Measurements from ENCODE around the gene EPHA10.

Gene EPHA10

DNA sequence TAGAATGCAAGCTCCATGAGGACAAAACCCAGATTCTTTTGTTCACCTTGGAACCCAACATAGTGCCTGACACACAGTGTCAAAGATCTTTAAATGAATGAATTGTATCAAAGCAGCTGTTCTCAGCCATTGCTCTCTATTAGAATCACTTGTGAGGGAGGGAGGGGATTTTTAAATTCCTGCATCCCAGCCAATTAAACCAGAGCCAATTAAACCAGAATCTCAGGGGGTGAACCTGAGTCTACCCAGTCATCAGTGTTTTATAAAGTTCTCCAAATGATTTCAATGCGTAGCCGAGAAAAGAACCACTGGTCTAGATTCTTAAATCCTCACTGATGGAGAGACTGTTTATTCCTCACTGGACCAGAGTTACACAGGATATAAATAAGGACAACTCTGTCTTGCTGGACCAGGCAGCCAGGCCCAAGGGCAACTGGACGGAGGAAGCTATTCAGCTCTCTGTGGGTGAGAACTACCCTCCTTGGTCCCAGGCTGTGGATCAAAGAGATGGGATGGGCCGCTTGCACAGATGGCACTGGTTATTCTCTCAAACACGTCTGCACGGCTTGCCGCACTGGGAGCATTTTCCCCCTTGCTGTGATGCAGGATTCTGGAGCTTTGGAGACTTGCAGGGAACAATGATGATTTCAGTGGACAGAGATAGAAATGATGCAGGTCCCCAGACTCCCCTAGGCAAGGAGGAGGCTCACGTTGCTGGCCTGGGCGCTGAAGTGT, 92.6 kb downstream of the EPHA10 start:
- Histone ChIP-seq H3K27ac (no peak overlapping the region), H3K9me3 (ENCODE audit: low read depth, low read length) (no peaks in the 10 kb centered on the region), H3K4me3 (no peak overlapping the region), H3K36me3 (ENCODE audit: insufficient read depth, low read length) (no peaks in the 10 kb centered on the region), H3K9ac (ENCODE audit: insufficient read length) (no peak overlapping the region)
- TF ChIP-seq POLR2AphosphoS5 (IDR thresholded peaks at IDR 0.05; ENCODE audit: borderline replicate concordance, low read depth, low read length) (no peak), FOXP2 (optimal IDR thresholded peaks at IDR 0.05; ENCODE audit: control extremely low read depth, extremely low read length, insufficient read depth) (no peak), EZH2 (IDR thresholded peaks at IDR 0.05) (no peak)
- DNase-seq (ENCODE audit: low read depth, low spot score): no peak

DNA sequence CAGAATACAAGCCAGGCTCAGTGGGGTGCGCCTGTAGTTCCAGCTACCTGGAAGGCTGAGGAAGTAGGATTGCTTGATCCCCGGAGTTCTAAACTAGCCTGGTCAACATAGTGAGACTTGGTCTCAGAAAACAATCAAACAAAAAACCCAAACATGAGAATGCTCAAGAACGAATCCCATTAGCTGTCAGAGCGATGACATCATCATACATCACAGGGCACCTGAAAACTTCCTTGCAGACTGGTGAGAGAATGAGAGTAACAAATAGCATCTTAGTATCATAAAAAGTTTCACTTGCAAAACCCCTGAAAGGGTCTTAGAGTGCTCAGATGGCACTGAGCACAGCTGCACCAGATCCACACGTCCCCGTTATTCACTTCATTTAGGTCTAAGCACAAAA, 93.7 kb downstream of the EPHA10 start:
- Histone ChIP-seq H3K9me3 (ENCODE audit: low read depth, low read length) (no peaks in the 10 kb centered on the region), H3K9ac (ENCODE audit: insufficient read length) (no peak overlapping the region), H3K4me3 (no peak overlapping the region), H3K27ac (no peak overlapping the region), H3K36me3 (ENCODE audit: insufficient read depth, low read length) (no peaks in the 10 kb centered on the region)
- DNase-seq (ENCODE audit: low read depth, low spot score): no peak
- TF ChIP-seq EZH2 (IDR thresholded peaks at IDR 0.05) (no peak), POLR2AphosphoS5 (IDR thresholded peaks at IDR 0.05; ENCODE audit: borderline replicate concordance, low read depth, low read length) (no peak), FOXP2 (optimal IDR thresholded peaks at IDR 0.05; ENCODE audit: control extremely low read depth, extremely low read length, insufficient read depth) (no peak)

DNA sequence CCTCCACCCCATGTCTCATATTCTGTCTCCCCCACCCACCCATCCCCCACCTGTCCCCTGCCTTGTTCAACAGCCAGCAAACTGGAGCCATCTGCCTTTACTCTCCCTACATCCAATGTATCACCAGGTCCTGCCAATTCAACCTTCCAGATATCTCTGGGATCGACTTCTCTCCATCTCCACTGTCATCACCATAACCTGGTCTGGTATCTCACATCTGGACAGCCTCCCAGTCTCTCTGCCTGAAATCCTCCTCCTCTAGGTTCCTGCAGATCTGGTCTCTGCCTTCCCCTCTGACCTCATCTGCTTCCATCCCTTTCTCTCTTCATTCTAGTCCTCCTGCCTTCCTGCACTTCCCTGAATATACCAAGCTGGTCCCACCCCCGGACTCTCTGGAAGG, 94.8 kb downstream of the EPHA10 start:
- no peak for DNase-seq (ENCODE audit: low read depth, low spot score)
- no peak overlapping the region for H3K27ac ChIP-seq
- H3K9ac ChIP-seq (ENCODE audit: insufficient read length): no peak overlapping the region
- H3K4me3 ChIP-seq: no peak overlapping the region
- TF ChIP-seq FOXP2 (optimal IDR thresholded peaks at IDR 0.05; ENCODE audit: control extremely low read depth, extremely low read length, insufficient read depth) (no peak), EZH2 (IDR thresholded peaks at IDR 0.05) (no peak), POLR2AphosphoS5 (IDR thresholded peaks at IDR 0.05; ENCODE audit: borderline replicate concordance, low read depth, low read length) (no peak)
- H3K9me3 ChIP-seq (ENCODE audit: low read depth, low read length): no peaks in the 10 kb centered on the region
- no peaks in the 10 kb centered on the region for H3K36me3 ChIP-seq (ENCODE audit: insufficient read depth, low read length)

DNA sequence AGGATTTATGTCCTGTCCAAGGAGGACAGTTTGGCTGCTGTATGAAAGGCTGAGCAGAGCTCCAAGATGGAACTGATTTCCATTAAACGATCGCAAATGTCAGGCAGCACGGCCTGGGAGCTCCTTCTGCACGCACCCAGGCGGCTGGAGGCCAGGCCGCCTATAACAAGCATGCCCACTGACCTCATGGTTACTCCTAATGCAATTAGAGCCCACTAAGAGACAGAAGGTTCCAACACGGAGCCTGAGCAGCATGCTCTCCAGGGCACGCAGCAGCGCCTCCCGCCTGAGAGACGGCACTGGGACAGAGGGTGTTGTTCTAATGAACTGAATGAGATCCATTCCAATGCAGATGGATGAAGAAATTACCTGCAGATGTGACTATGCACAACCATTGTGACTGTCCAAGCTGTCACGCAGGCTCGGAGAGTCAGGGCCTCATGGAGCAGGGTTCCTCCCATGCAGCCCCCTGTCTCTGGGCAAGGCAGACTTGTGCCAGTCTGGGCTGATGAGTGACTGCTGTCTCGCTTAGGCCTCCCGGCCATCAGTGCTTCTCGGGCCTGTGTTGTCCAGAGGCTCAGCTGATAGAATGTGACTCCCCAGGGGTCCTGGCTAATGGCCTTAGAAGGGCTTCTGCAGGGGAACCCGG, 97.8 kb downstream of the EPHA10 start:
- no peak for TF ChIP-seq POLR2AphosphoS5 (IDR thresholded peaks at IDR 0.05; ENCODE audit: borderline replicate concordance, low read depth, low read length)
- TF ChIP-seq EZH2 (IDR thresholded peaks at IDR 0.05): no peak
- no peak for TF ChIP-seq FOXP2 (optimal IDR thresholded peaks at IDR 0.05; ENCODE audit: control extremely low read depth, extremely low read length, insufficient read depth)
- no peaks in the 10 kb centered on the region for H3K36me3 ChIP-seq (ENCODE audit: insufficient read depth, low read length)

DNA sequence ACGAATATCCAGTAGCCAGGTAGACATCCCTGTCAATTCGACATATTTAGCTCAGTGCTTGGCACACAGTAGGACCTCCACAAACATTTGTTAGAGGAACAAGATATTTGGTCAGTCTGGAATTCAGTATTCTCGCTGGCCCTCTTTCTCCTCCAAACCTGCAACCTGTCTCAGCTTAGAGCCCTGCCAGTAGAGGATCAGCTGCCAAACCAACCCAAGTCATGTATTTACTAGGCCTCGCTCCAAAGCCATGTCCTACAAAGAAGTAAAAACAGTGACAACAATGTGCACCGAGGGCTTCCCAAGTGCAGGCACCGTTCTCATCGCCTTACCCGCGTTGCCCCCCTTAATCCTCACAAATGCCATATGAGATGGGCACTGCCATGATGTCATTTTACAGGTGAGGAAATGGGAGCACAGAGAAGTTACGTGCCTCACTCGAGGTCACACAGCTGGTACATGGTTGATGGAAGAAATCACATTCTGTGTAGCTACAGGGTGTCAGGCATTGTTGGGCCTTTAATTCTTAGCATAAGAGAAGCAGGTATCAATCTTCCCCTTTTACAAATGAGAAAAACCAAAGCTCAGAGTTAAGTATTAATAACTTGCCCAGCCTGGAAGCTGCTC, 98.6 kb downstream of the EPHA10 start:
- Histone ChIP-seq H3K36me3 (ENCODE audit: insufficient read depth, low read length) (no peaks in the 10 kb centered on the region), H3K9me3 (ENCODE audit: low read depth, low read length) (no peaks in the 10 kb centered on the region), H3K9ac (ENCODE audit: insufficient read length) (no peak overlapping the region), H3K27ac (no peak overlapping the region), H3K4me3 (no peak overlapping the region)
- DNase-seq (ENCODE audit: low read depth, low spot score): no peak
- no peak for TF ChIP-seq POLR2AphosphoS5 (IDR thresholded peaks at IDR 0.05; ENCODE audit: borderline replicate concordance, low read depth, low read length)
- TF ChIP-seq FOXP2 (optimal IDR thresholded peaks at IDR 0.05; ENCODE audit: control extremely low read depth, extremely low read length, insufficient read depth): no peak
- no peak for TF ChIP-seq EZH2 (IDR thresholded peaks at IDR 0.05)

More for the DNA sequence above, 97.8 kb downstream of the EPHA10 start:
- Histone ChIP-seq H3K27ac (no peak overlapping the region), H3K9me3 (ENCODE audit: low read depth, low read length) (no peaks in the 10 kb centered on the region), H3K4me3 (no peak overlapping the region), H3K9ac (ENCODE audit: insufficient read length) (no peak overlapping the region)
- DNase-seq (ENCODE audit: low read depth, low spot score): no peak
